DOHH2 (cell line): ENCODE data around the gene C2orf49.

ENCODE experiments used
- EZH2phosphoT487 ChIP-seq: fragments of 200-600 bp; sonication (generic); IDR thresholded peaks from 2 replicates; pipeline ENCODE4 v1.6.1; 2017; ENCODE audit warnings: borderline replicate concordance, mild to moderate bottlenecking, antibody characterized with exemption, low read length, moderate library complexity, mixed read lengths
- TF ChIP-seq, protein P1 (sequence below): fragments of 200-600 bp; sonication (generic); IDR thresholded peaks from one replicate; pipeline ENCODE4 v1.5.1; 2014; ENCODE audit warnings: antibody characterized with exemption, mild to moderate bottlenecking, low read depth, low read length; ENCODE audit not compliant: poor library complexity, severe bottlenecking

DNA sequence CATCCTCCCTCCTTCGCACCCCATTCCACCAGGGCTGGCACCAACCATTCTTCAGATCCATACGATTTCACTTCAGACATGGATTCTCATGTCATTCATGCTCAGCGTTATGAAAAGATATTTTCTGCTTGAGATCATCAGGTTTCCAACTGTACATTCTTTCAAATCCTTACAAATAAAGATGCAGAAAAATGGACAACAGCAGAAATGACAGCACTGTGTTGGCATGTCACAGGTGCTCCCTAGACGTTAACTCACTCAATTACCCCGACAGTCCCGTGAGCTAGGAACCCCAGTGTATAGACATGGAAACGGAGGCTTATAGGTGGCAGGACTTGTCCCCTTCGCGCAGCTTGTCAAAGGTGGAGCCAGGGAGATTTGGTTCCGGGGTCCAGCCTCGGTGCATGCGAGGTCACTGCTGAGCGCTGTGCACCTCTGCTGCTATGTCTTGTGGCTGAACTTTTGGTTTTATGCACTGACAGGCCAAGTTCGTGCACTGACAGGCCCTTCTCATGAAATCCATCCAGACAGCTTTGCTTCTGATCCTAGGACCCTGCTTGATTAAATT lies 43.8 kb downstream of the C2orf49 start:
- TF ChIP-seq, protein P1, sequence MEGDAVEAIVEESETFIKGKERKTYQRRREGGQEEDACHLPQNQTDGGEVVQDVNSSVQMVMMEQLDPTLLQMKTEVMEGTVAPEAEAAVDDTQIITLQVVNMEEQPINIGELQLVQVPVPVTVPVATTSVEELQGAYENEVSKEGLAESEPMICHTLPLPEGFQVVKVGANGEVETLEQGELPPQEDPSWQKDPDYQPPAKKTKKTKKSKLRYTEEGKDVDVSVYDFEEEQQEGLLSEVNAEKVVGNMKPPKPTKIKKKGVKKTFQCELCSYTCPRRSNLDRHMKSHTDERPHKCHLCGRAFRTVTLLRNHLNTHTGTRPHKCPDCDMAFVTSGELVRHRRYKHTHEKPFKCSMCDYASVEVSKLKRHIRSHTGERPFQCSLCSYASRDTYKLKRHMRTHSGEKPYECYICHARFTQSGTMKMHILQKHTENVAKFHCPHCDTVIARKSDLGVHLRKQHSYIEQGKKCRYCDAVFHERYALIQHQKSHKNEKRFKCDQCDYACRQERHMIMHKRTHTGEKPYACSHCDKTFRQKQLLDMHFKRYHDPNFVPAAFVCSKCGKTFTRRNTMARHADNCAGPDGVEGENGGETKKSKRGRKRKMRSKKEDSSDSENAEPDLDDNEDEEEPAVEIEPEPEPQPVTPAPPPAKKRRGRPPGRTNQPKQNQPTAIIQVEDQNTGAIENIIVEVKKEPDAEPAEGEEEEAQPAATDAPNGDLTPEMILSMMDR = no peak
- TF ChIP-seq EZH2phosphoT487 = no peak
